Stimulated activated CD8-positive, alpha-beta memory T cell treated with anti-CD3 and anti-CD28 coated beads, Interleukin-2, amount 100 ng/mL, for 48 hours (primary cell): ENCODE results near the gene DRD5.

Experiments used
- DNase-seq, 2 donors: peaks; one replicate each; pipeline ENCODE4 v3.0.0-alpha.2; 2020; ENCODE audit warnings: low read depth in 2 of 2

DRD5 gene

GRCh38 chr4:9816285-9816684 is 34.9 kb downstream of the DRD5 start:
- DNase-seq = no peak

DNA sequence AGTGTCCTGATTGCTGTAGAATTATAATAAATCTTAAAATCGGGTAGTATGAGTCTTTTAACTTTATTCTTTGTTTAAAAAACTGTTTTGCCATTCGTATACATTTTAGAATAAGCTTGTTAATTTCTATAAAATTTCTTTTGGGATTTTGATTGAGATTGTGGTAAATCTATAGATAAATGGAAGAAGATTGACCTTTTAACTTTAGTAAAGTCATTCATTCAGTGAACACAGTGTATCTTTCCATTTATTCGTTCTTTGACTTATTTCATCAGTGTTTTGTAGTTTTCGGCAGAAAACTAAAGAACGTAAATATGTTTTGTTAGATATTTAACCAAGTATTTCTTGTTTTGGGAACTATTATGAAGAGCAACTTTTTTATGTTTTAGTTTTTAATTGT is 38.9 kb downstream of the DRD5 start:
- no peak for DNase-seq

DNA sequence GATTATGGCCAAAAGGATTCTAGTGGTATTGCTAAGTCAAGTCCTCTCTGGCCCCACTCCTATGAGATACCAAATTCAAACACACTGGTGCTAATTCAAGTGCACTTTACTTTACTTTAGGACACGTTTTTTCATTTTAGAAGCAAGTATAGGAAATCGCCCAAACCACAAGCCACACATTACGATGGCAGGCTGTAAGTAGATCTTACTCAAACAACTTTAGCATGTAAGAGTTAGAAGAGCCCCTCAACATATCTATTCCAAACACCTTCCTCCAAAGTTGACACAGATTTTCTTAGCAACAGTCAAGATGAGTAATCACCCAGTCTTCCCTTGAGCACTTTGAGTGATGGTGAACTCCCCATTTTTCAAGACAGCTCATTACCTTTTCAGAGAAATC is 43.6 kb downstream of the DRD5 start:
- DNase-seq = peak in 1 of 2 donors; percentile 7

DNA sequence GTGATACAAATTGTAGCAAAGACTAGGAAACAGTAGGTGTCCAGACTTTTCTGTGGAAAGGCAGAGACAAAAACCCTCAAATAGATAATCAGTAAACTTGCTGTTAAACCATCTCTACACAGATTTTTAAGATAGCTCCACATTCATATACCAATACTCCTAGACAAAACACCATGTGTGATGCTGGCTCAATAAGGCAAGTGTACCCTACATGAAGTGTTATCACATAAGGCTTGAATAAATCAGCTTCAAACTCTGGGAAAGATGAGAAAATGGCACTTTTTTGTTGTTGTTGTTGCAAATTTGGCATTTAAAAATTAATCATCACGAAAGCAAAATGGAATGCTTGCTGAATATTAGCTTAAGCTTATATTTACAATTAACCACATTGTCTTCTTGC is 45.1 kb downstream of the DRD5 start:
- no peak for DNase-seq

GRCh38 chr4:9832640-9833039 is 51.2 kb downstream of the DRD5 start:
- DNase-seq = no peak

DNA sequence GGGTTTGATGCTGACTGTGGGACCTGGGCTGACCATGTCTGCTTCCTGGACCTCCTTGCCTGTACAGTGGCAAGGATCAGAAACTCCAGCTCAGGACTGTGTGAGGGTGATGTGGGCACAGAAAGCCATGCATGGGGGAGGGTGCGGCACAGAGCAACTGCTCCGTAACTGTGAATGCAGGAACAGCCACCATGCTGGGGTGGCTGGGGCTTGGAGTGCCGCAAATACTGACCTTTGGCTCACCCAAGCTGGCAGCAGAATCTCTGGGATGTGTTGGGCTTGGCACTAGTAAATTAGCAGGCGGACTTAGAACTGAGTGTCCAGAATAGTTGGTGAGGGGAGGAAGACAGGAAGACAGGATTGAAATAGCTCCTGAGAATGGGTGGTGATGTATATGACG is 52.0 kb downstream of the DRD5 start:
- DNase-seq = no peak
